Measurements from ENCODE around the gene TBC1D4.

Gene TBC1D4

GRCh38 chr13:75404726-75405125, 77.2 kb downstream of the TBC1D4 start:
- H3K4me3 ChIP-seq (ENCODE audit: low read depth, low read length), result no peak overlapping the region
- DNase-seq (ENCODE audit: low read depth), result no peak
- TF ChIP-seq, protein P1, sequence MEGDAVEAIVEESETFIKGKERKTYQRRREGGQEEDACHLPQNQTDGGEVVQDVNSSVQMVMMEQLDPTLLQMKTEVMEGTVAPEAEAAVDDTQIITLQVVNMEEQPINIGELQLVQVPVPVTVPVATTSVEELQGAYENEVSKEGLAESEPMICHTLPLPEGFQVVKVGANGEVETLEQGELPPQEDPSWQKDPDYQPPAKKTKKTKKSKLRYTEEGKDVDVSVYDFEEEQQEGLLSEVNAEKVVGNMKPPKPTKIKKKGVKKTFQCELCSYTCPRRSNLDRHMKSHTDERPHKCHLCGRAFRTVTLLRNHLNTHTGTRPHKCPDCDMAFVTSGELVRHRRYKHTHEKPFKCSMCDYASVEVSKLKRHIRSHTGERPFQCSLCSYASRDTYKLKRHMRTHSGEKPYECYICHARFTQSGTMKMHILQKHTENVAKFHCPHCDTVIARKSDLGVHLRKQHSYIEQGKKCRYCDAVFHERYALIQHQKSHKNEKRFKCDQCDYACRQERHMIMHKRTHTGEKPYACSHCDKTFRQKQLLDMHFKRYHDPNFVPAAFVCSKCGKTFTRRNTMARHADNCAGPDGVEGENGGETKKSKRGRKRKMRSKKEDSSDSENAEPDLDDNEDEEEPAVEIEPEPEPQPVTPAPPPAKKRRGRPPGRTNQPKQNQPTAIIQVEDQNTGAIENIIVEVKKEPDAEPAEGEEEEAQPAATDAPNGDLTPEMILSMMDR (conservative IDR thresholded peaks at IDR 0.05; ENCODE audit: low read depth, low read length), result no peak

- TF ChIP-seq, protein P1 (conservative IDR thresholded peaks at IDR 0.05; ENCODE audit: low read depth, low read length), result no peak
- no peak overlapping the region for H3K4me3 ChIP-seq (ENCODE audit: low read depth, low read length)
- no peak for DNase-seq (ENCODE audit: low read depth)
Measured at GRCh38 chr13:75402787-75403186, 79.2 kb downstream of the TBC1D4 start.

DNA sequence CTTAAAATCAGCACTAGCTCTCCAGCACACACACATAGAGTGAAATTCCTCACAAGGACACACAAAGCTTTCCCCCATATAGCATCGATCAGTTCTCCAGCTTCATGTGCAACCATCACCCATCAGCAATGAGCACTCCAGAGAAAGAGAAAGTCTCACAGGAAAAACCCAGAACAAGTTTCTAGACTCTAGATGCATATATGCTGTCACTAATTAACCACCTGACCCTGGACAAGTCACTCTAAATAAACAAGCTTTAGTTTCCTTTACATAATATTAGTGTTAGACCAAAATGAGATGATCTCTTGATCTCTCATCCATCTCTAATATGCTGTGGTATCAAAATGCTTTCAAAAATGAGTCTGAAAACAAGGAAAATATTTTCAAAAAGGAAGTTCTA, 81.2 kb downstream of the TBC1D4 start:
- TF ChIP-seq, protein P1 (conservative IDR thresholded peaks at IDR 0.05; ENCODE audit: low read depth, low read length), result no peak
- no peak overlapping the region for H3K4me3 ChIP-seq (ENCODE audit: low read depth, low read length)
- DNase-seq (ENCODE audit: low read depth), result no peak

DNA sequence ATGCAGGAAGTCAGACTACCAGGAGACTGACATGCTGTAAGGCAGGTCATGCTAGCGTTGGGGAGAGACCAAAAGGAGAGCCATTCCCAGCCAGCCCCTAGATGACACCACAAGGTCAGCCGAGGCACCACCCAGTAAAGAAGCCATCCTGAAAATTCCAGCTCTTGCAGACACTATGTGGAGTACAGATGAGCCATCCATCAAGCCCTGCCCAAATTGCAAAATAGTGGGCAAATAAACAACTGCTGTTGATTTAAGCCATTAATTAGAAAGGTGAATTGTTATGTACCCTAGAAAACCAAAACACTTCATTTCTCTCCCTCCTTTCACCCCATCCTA, 82.1 kb downstream of the TBC1D4 start:
- TF ChIP-seq, protein P1 (conservative IDR thresholded peaks at IDR 0.05; ENCODE audit: low read depth, low read length), result no peak
- H3K4me3 ChIP-seq (ENCODE audit: low read depth, low read length), result no peak overlapping the region
- no peak for DNase-seq (ENCODE audit: low read depth)

- DNase-seq (ENCODE audit: low read depth), result peak; percentile 43
- H3K4me3 ChIP-seq (ENCODE audit: low read depth, low read length), result no peak overlapping the region
- TF ChIP-seq, protein P1 (conservative IDR thresholded peaks at IDR 0.05; ENCODE audit: low read depth, low read length), result no peak
Measured at GRCh38 chr13:75399168-75399878, 82.6 kb downstream of the TBC1D4 start.

DNA sequence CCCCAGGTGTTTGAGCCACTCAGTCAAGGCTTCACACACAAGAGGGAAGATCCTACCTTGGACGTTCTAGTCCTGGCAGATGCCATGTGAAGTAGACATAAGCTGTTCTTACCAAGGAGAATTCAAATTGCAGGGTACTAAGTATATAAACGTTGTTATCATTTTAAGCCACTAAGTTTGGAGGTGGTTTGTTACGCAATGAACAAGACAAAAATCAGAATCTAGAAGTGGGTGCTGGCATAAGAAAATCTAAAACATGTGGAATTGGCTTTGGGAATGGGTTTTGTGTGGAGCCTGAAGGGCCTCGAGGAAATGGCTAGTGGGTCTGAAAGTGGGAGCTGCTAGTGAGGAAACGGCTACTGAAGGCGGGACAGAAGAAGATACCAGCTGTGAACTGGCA, 83.9 kb downstream of the TBC1D4 start:
- TF ChIP-seq, protein P1 (conservative IDR thresholded peaks at IDR 0.05; ENCODE audit: low read depth, low read length), result no peak
- H3K4me3 ChIP-seq (ENCODE audit: low read depth, low read length), result no peak overlapping the region
- no peak for DNase-seq (ENCODE audit: low read depth)

- no peak overlapping the region for H3K4me3 ChIP-seq (ENCODE audit: low read depth, low read length)
- DNase-seq (ENCODE audit: low read depth), result no peak
- TF ChIP-seq, protein P1 (conservative IDR thresholded peaks at IDR 0.05; ENCODE audit: low read depth, low read length), result no peak
Measured at GRCh38 chr13:75395901-75396300, 86.1 kb downstream of the TBC1D4 start.
